Measurements from ENCODE around the gene ATRN. TPM values are rescaled to one million over a fixed set of nuclear protein-coding genes. Genes with fewer than 3 reads are reported as not detected.
A peak's percentile ranks its signal among the peaks of the same experiment; 100 is the strongest.

The ATRN gene
- total and polyA plus RNA-seq, 4 experiments from 2014 or later = 4.0 to 12.5 (median 10.1) TPM

- H3K36me3 ChIP-seq (ENCODE audit: insufficient read depth, low read length) = no peaks in the 10 kb centered on the region
- intact Hi-C loops (cut with micrococcal nuclease) = no loop called here
- Mint-ChIP-seq H3K4me3 (no peak overlapping the region), H3K9me3 (no peaks in the 10 kb centered on the region), H3K36me3 (peaks cover 7 to 19% of the 10 kb centered on the region in 2 donors), H3K27me3 (no peaks in the 10 kb centered on the region), H3K27ac (no peak overlapping the region), H3K4me1 (no peaks in the 10 kb centered on the region)
- no peak overlapping the region for H3K4me3 ChIP-seq (ENCODE audit: low read length in 2 of 2)
- H3K27ac ChIP-seq (ENCODE audit: low read depth, low read length) = no peak overlapping the region
- ChIA-PET POLR2A (ENCODE audit: partially characterized antibody) (no interaction called here), CTCF (ENCODE audit: partially characterized antibody) (no interaction called here)
- no peaks in the 10 kb centered on the region for H3K9me3 ChIP-seq (ENCODE audit: control insufficient read depth in 1 of 2, low read length in 2 of 2)
- no peaks in the 10 kb centered on the region for H3K27me3 ChIP-seq (ENCODE audit: insufficient read depth, low read length)
- no peak for DNase-seq
- H3K4me1 ChIP-seq (ENCODE audit: insufficient read depth, low read length) = no peaks in the 10 kb centered on the region
Measured at GRCh38 chr20:3622406-3622805, 151.6 kb downstream of the ATRN start.

- Mint-ChIP-seq H3K9me3 (no peaks in the 10 kb centered on the region), H3K4me3 (no peak overlapping the region), H3K4me1 (peaks cover 0 to 3% (median 0%) of the 10 kb centered on the region in 4 donors), H3K27me3 (no peaks in the 10 kb centered on the region), H3K36me3 (peaks cover 25 to 42% of the 10 kb centered on the region in 2 donors), H3K27ac (no peak overlapping the region)
- no peaks in the 10 kb centered on the region for H3K4me1 ChIP-seq (ENCODE audit: insufficient read depth, low read length)
- no peak for DNase-seq
- no peak overlapping the region for H3K27ac ChIP-seq (ENCODE audit: low read depth, low read length)
- no peaks in the 10 kb centered on the region for H3K9me3 ChIP-seq (ENCODE audit: control insufficient read depth in 1 of 2, low read length in 2 of 2)
- no peaks in the 10 kb centered on the region for H3K36me3 ChIP-seq (ENCODE audit: insufficient read depth, low read length)
- intact Hi-C loops (cut with micrococcal nuclease) = no loop called here
- ChIA-PET POLR2A (ENCODE audit: partially characterized antibody) (no interaction called here), CTCF (ENCODE audit: partially characterized antibody) (no interaction called here)
- no peaks in the 10 kb centered on the region for H3K27me3 ChIP-seq (ENCODE audit: insufficient read depth, low read length)
- no peak overlapping the region for H3K4me3 ChIP-seq (ENCODE audit: low read length in 2 of 2)
Measured at GRCh38 chr20:3627476-3627875, 156.7 kb downstream of the ATRN start.

- intact Hi-C loops (cut with micrococcal nuclease) = no loop called here
- Histone ChIP-seq H3K4me3 (ENCODE audit: low read length in 2 of 2) (no peak overlapping the region), H3K36me3 (ENCODE audit: insufficient read depth, low read length) (no peaks in the 10 kb centered on the region), H3K27ac (ENCODE audit: low read depth, low read length) (no peak overlapping the region), H3K9me3 (ENCODE audit: control insufficient read depth in 1 of 2, low read length in 2 of 2) (no peaks in the 10 kb centered on the region), H3K4me1 (ENCODE audit: insufficient read depth, low read length) (no peaks in the 10 kb centered on the region), H3K27me3 (ENCODE audit: insufficient read depth, low read length) (no peaks in the 10 kb centered on the region)
- Mint-ChIP-seq H3K4me3 (no peak overlapping the region), H3K4me1 (peaks cover 0 to 3% (median 0%) of the 10 kb centered on the region in 4 donors), H3K27ac (peak overlapping the region in 1 of 7 donors; percentile 31), H3K9me3 (no peaks in the 10 kb centered on the region), H3K27me3 (no peaks in the 10 kb centered on the region), H3K36me3 (peaks cover 26 to 45% of the 10 kb centered on the region in 2 donors)
- ChIA-PET POLR2A (ENCODE audit: partially characterized antibody) (no interaction called here), CTCF (ENCODE audit: partially characterized antibody) (no interaction called here)
- no peak for DNase-seq
Measured at GRCh38 chr20:3628502-3629314, 157.9 kb downstream of the ATRN start.

- Mint-ChIP-seq H3K27me3 (no peaks in the 10 kb centered on the region), H3K9me3 (no peaks in the 10 kb centered on the region), H3K36me3 (peaks cover 30 to 52% of the 10 kb centered on the region in 2 donors), H3K4me1 (peaks cover 0 to 3% (median 0%) of the 10 kb centered on the region in 4 donors), H3K4me3 (no peak overlapping the region), H3K27ac (no peak overlapping the region)
- Histone ChIP-seq H3K4me3 (ENCODE audit: low read length in 2 of 2) (no peak overlapping the region), H3K9me3 (ENCODE audit: control insufficient read depth in 1 of 2, low read length in 2 of 2) (no peaks in the 10 kb centered on the region), H3K4me1 (ENCODE audit: insufficient read depth, low read length) (no peaks in the 10 kb centered on the region), H3K36me3 (ENCODE audit: insufficient read depth, low read length) (peaks cover 5% of the 10 kb centered on the region), H3K27ac (ENCODE audit: low read depth, low read length) (no peak overlapping the region), H3K27me3 (ENCODE audit: insufficient read depth, low read length) (no peaks in the 10 kb centered on the region)
- ChIA-PET CTCF (ENCODE audit: partially characterized antibody) (no interaction called here), POLR2A (ENCODE audit: partially characterized antibody) (no interaction called here)
- intact Hi-C loops (cut with micrococcal nuclease) = no loop called here
- DNase-seq = no peak
Measured at GRCh38 chr20:3629893-3630292, 159.1 kb downstream of the ATRN start.

GRCh38 chr20:3630429-3630828 lies 159.6 kb downstream of the ATRN start:
- H3K9me3 ChIP-seq (ENCODE audit: control insufficient read depth in 1 of 2, low read length in 2 of 2) = no peaks in the 10 kb centered on the region
- ChIA-PET POLR2A (ENCODE audit: partially characterized antibody) (no interaction called here), CTCF (ENCODE audit: partially characterized antibody) (interaction anchor here (1.3 kb wide), 1 partner anchor 23 kb away, joined by 4 read pairs; no protein-coding TSS in a partner anchor)
- H3K36me3 Mint-ChIP-seq = peaks cover 28 to 52% of the 10 kb centered on the region in 2 donors
- H3K27ac Mint-ChIP-seq = no peak overlapping the region
- H3K4me1 Mint-ChIP-seq = peaks cover 0 to 3% (median 0%) of the 10 kb centered on the region in 4 donors
- no peak overlapping the region for H3K27ac ChIP-seq (ENCODE audit: low read depth, low read length)
- no peaks in the 10 kb centered on the region for H3K27me3 ChIP-seq (ENCODE audit: insufficient read depth, low read length)
- H3K4me3 ChIP-seq (ENCODE audit: low read length in 2 of 2) = no peak overlapping the region
- peaks cover 5% of the 10 kb centered on the region for H3K36me3 ChIP-seq (ENCODE audit: insufficient read depth, low read length)
- intact Hi-C loops (cut with micrococcal nuclease) = no loop called here
- no peaks in the 10 kb centered on the region for H3K27me3 Mint-ChIP-seq
- no peak overlapping the region for H3K4me3 Mint-ChIP-seq
- no peaks in the 10 kb centered on the region for H3K4me1 ChIP-seq (ENCODE audit: insufficient read depth, low read length)
- no peak for DNase-seq
- H3K9me3 Mint-ChIP-seq = no peaks in the 10 kb centered on the region

- ChIA-PET POLR2A (ENCODE audit: partially characterized antibody) (no interaction called here), CTCF (ENCODE audit: partially characterized antibody) (interaction anchor here (1.3 kb wide), 1 partner anchor 22 kb away, joined by 4 read pairs; no protein-coding TSS in a partner anchor)
- no peak for DNase-seq
- H3K27me3 ChIP-seq (ENCODE audit: insufficient read depth, low read length) = no peaks in the 10 kb centered on the region
- Mint-ChIP-seq H3K36me3 (peaks cover 31 to 46% of the 10 kb centered on the region in 2 donors), H3K27ac (no peak overlapping the region), H3K4me1 (peaks cover 0 to 3% (median 0%) of the 10 kb centered on the region in 4 donors), H3K9me3 (no peaks in the 10 kb centered on the region), H3K27me3 (no peaks in the 10 kb centered on the region), H3K4me3 (no peak overlapping the region)
- peaks cover 5% of the 10 kb centered on the region for H3K36me3 ChIP-seq (ENCODE audit: insufficient read depth, low read length)
- H3K4me3 ChIP-seq (ENCODE audit: low read length in 2 of 2) = no peak overlapping the region
- intact Hi-C loops (cut with micrococcal nuclease) = no loop called here
- no peaks in the 10 kb centered on the region for H3K9me3 ChIP-seq (ENCODE audit: control insufficient read depth in 1 of 2, low read length in 2 of 2)
- H3K27ac ChIP-seq (ENCODE audit: low read depth, low read length) = no peak overlapping the region
- no peaks in the 10 kb centered on the region for H3K4me1 ChIP-seq (ENCODE audit: insufficient read depth, low read length)
Measured at GRCh38 chr20:3631534-3631933, 160.7 kb downstream of the ATRN start.

GRCh38 chr20:3632311-3633004 lies 161.6 kb downstream of the ATRN start:
- Mint-ChIP-seq H3K27me3 (no peaks in the 10 kb centered on the region), H3K27ac (peak overlapping the region in 2 of 7 donors; percentile 0 to 6), H3K4me1 (peaks cover 0 to 3% (median 0%) of the 10 kb centered on the region in 4 donors), H3K36me3 (peaks cover 25 to 41% of the 10 kb centered on the region in 2 donors), H3K4me3 (no peak overlapping the region), H3K9me3 (no peaks in the 10 kb centered on the region)
- intact Hi-C loops (cut with micrococcal nuclease) = no loop called here
- ChIA-PET POLR2A (ENCODE audit: partially characterized antibody) (no interaction called here), CTCF (ENCODE audit: partially characterized antibody) (no interaction called here)
- no peak for DNase-seq
- Histone ChIP-seq H3K4me1 (ENCODE audit: insufficient read depth, low read length) (no peaks in the 10 kb centered on the region), H3K27me3 (ENCODE audit: insufficient read depth, low read length) (no peaks in the 10 kb centered on the region), H3K4me3 (ENCODE audit: low read length in 2 of 2) (no peak overlapping the region), H3K36me3 (ENCODE audit: insufficient read depth, low read length) (peaks cover 5% of the 10 kb centered on the region), H3K9me3 (ENCODE audit: control insufficient read depth in 1 of 2, low read length in 2 of 2) (no peaks in the 10 kb centered on the region), H3K27ac (ENCODE audit: low read depth, low read length) (no peak overlapping the region)

Measured in CD4-positive, alpha-beta memory T cell (primary cell).